Neural progenitor cell (in vitro differentiated cells): Measurements from ENCODE around the gene SOCS2. TPM values are rescaled to one million over a fixed set of nuclear protein-coding genes. Genes with fewer than 3 reads are reported as not detected.

ENCODE experiments used
- DNase-seq: peaks from one replicate; pipeline ENCODE4 v3.0.0-alpha.2; 2016; ENCODE audit warnings: low spot score
- H2AFZ ChIP-seq: fragments of 200-600 bp; sonication (generic); replicated peaks from 2 replicates; pipeline ENCODE4 v1.6.1; 2016; ENCODE audit warnings: antibody characterized with exemption
- H3F3A ChIP-seq: fragments of 200-600 bp; sonication (generic); 2 replicates; pipeline ENCODE4 v1.6.1; 2016; ENCODE audit warnings: antibody characterized with exemption, low read depth
- H3K27ac ChIP-seq: fragments of 200-600 bp; sonication (generic); 2 replicates; pipeline ENCODE4 v1.5.1; 2016; ENCODE audit warnings: mild to moderate bottlenecking
- H3K27me3 ChIP-seq: fragments of 200-600 bp; sonication (generic); 2 replicates; pipeline ENCODE4 v1.6.1; 2016; ENCODE audit warnings: mild to moderate bottlenecking, moderate library complexity
- H3K36me3 ChIP-seq: fragments of 200-600 bp; sonication (generic); 2 replicates; pipeline ENCODE4 v1.5.1; 2016
- H3K4me1 ChIP-seq: fragments of 200-600 bp; sonication (generic); 2 replicates; pipeline ENCODE4 v1.6.1; 2016; ENCODE audit warnings: mixed run types
- H3K4me2 ChIP-seq: fragments of 200-600 bp; sonication (generic); 2 replicates; pipeline ENCODE4 v1.6.1; 2016
- H3K4me3 ChIP-seq: fragments of 200-600 bp; sonication (generic); 2 replicates; pipeline ENCODE4 v1.5.1; 2016
- H3K79me2 ChIP-seq: fragments of 200-600 bp; sonication (generic); 2 replicates; pipeline ENCODE4 v1.6.1; 2016; ENCODE audit warnings: low read depth
- H3K9ac ChIP-seq: fragments of 200-600 bp; sonication (generic); 2 replicates; pipeline ENCODE4 v1.6.1; 2016
- H3K9me3 ChIP-seq: fragments of 200-600 bp; sonication (generic); 2 replicates; pipeline ENCODE4 v1.5.1; 2016; ENCODE audit warnings: low read depth
- H4K20me1 ChIP-seq: fragments of 200-600 bp; sonication (generic); 2 replicates; pipeline ENCODE4 v1.6.1; 2016; ENCODE audit warnings: low read depth
- H3K27ac Mint-ChIP-seq: 3 replicates; pipeline ENCODE4 v1.8.0; 2021; ENCODE audit warnings: mixed read lengths
- H3K27me3 Mint-ChIP-seq: 2 replicates; pipeline ENCODE4 v1.8.0; 2022; ENCODE audit warnings: low read depth, mild to moderate bottlenecking, inconsistent platforms, moderate library complexity, mixed read lengths; ENCODE audit not compliant: insufficient read depth
- H3K36me3 Mint-ChIP-seq: 3 replicates; pipeline ENCODE4 v1.8.0; 2021; ENCODE audit warnings: mixed read lengths
- H3K4me1 Mint-ChIP-seq: 3 replicates; pipeline ENCODE4 v1.8.0; 2021; ENCODE audit warnings: mixed read lengths
- H3K4me3 Mint-ChIP-seq: 3 replicates; pipeline ENCODE4 v1.8.0; 2021; ENCODE audit warnings: mild to moderate bottlenecking, moderate library complexity, mixed read lengths
- H3K9me3 Mint-ChIP-seq: 3 replicates; pipeline ENCODE4 v1.8.0; 2020; ENCODE audit warnings: mixed read lengths
- EZH2 ChIP-seq: fragments of 200-600 bp; sonication (generic); IDR thresholded peaks from 2 replicates; pipeline ENCODE4 v1.6.1; 2017; ENCODE audit warnings: antibody characterized with exemption, mild to moderate bottlenecking, moderate library complexity
- EZH2phosphoT487 ChIP-seq: fragments of 200-600 bp; sonication (generic); IDR thresholded peaks from 2 replicates; pipeline ENCODE4 v1.6.1; 2017; ENCODE audit warnings: antibody characterized with exemption
- total RNA-seq: library from RNA; depleted of rRNA; stranded (reverse); fragments of >200 nt; gene quantifications from 2 replicates; pipeline ENCODE4 v1.2.3, GENCODE V29; 2015; ENCODE audit warnings: low replicate concordance
- TF ChIP-seq, protein P1 (sequence below): fragments of 200-600 bp; sonication (generic); IDR thresholded peaks from 2 replicates; pipeline ENCODE4 v1.5.1; 2017; ENCODE audit warnings: antibody characterized with exemption, mild to moderate bottlenecking

Gene SOCS2
- total RNA-seq, 1 donor from 2014 or later, result 4.9 TPM

GRCh38 chr12:93603762-93604161, 31.3 kb downstream of the SOCS2 start:
- no peaks in the 10 kb centered on the region for H3K9me3 ChIP-seq
- H2AFZ ChIP-seq, result no peak overlapping the region
- H3K4me1 ChIP-seq, result no peaks in the 10 kb centered on the region
- TF ChIP-seq, protein P1, sequence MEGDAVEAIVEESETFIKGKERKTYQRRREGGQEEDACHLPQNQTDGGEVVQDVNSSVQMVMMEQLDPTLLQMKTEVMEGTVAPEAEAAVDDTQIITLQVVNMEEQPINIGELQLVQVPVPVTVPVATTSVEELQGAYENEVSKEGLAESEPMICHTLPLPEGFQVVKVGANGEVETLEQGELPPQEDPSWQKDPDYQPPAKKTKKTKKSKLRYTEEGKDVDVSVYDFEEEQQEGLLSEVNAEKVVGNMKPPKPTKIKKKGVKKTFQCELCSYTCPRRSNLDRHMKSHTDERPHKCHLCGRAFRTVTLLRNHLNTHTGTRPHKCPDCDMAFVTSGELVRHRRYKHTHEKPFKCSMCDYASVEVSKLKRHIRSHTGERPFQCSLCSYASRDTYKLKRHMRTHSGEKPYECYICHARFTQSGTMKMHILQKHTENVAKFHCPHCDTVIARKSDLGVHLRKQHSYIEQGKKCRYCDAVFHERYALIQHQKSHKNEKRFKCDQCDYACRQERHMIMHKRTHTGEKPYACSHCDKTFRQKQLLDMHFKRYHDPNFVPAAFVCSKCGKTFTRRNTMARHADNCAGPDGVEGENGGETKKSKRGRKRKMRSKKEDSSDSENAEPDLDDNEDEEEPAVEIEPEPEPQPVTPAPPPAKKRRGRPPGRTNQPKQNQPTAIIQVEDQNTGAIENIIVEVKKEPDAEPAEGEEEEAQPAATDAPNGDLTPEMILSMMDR, result no peak
- no peak for TF ChIP-seq EZH2phosphoT487
- no peak for TF ChIP-seq EZH2
- H3K36me3 ChIP-seq, result no peaks in the 10 kb centered on the region
- H3K4me2 ChIP-seq, result no peak overlapping the region
- Mint-ChIP-seq H3K27ac (no peak overlapping the region), H3K9me3 (no peaks in the 10 kb centered on the region), H3K4me3 (no peak overlapping the region), H3K27me3 (no peaks in the 10 kb centered on the region), H3K4me1 (no peaks in the 10 kb centered on the region), H3K36me3 (no peaks in the 10 kb centered on the region)
- H3K4me3 ChIP-seq, result no peak overlapping the region
- H3K79me2 ChIP-seq, result no peaks in the 10 kb centered on the region
- DNase-seq, result no peak
- no peak overlapping the region for H3K27ac ChIP-seq
- no peaks in the 10 kb centered on the region for H3K27me3 ChIP-seq
- no peak overlapping the region for H3K9ac ChIP-seq
- H3F3A ChIP-seq, result no peaks in the 10 kb centered on the region
- no peaks in the 10 kb centered on the region for H4K20me1 ChIP-seq

GRCh38 chr12:93608313-93608712, 35.8 kb downstream of the SOCS2 start:
- Histone ChIP-seq H3K9ac (no peak overlapping the region), H3K9me3 (no peaks in the 10 kb centered on the region), H3K36me3 (no peaks in the 10 kb centered on the region), H3K27ac (no peak overlapping the region), H3F3A (peaks cover 5% of the 10 kb centered on the region), H3K4me1 (peaks cover 7% of the 10 kb centered on the region), H3K4me2 (no peak overlapping the region), H3K4me3 (no peak overlapping the region), H3K27me3 (no peaks in the 10 kb centered on the region), H2AFZ (no peak overlapping the region), H4K20me1 (no peaks in the 10 kb centered on the region), H3K79me2 (no peaks in the 10 kb centered on the region)
- Mint-ChIP-seq H3K27ac (no peak overlapping the region), H3K9me3 (no peaks in the 10 kb centered on the region), H3K27me3 (no peaks in the 10 kb centered on the region), H3K4me3 (no peak overlapping the region), H3K4me1 (no peaks in the 10 kb centered on the region), H3K36me3 (no peaks in the 10 kb centered on the region)
- DNase-seq, result no peak
- TF ChIP-seq EZH2, result no peak
- no peak for TF ChIP-seq EZH2phosphoT487
- TF ChIP-seq, protein P1, result no peak

GRCh38 chr12:93609281-93610192, 37.1 kb downstream of the SOCS2 start:
- H3K27me3 Mint-ChIP-seq, result no peaks in the 10 kb centered on the region
- H3K36me3 Mint-ChIP-seq, result no peaks in the 10 kb centered on the region
- Histone ChIP-seq H3K27me3 (no peaks in the 10 kb centered on the region), H3F3A (peaks cover 5% of the 10 kb centered on the region), H3K36me3 (no peaks in the 10 kb centered on the region), H3K9ac (no peak overlapping the region), H3K4me2 (no peak overlapping the region), H4K20me1 (no peaks in the 10 kb centered on the region), H3K4me1 (peaks cover 9% of the 10 kb centered on the region), H3K27ac (no peak overlapping the region), H3K9me3 (no peaks in the 10 kb centered on the region), H2AFZ (no peak overlapping the region), H3K4me3 (no peak overlapping the region), H3K79me2 (no peaks in the 10 kb centered on the region)
- no peak for DNase-seq
- H3K9me3 Mint-ChIP-seq, result no peaks in the 10 kb centered on the region
- no peak for TF ChIP-seq EZH2
- TF ChIP-seq EZH2phosphoT487, result no peak
- TF ChIP-seq, protein P1, result no peak
- H3K4me3 Mint-ChIP-seq, result no peak overlapping the region
- no peaks in the 10 kb centered on the region for H3K4me1 Mint-ChIP-seq
- no peak overlapping the region for H3K27ac Mint-ChIP-seq
